Measurements from ENCODE around the gene FAM186B.
A peak's percentile ranks its signal among the peaks of the same experiment; 100 is the strongest.

FAM186B gene

GRCh38 chr12:49565406-49566265, 39.8 kb downstream of the FAM186B start:
- Histone ChIP-seq H3K27ac (no peak overlapping the region), H3K36me3 (peaks cover 55% of the 10 kb centered on the region), H3K9me3 (ENCODE audit: severe bottlenecking) (no peaks in the 10 kb centered on the region), H3K4me3 (ENCODE audit: low read depth, low read length) (no peak overlapping the region), H3K27me3 (ENCODE audit: insufficient read depth, low read depth, severe bottlenecking) (no peaks in the 10 kb centered on the region)
- TF ChIP-seq CTCF (IDR thresholded peaks at IDR 0.05; ENCODE audit: low read depth, low read length), result no peak
- DNase-seq, result peak; percentile 3

GRCh38 chr12:49564686-49565405, 40.6 kb downstream of the FAM186B start:
- Histone ChIP-seq H3K27ac (no peak overlapping the region), H3K9me3 (ENCODE audit: severe bottlenecking) (no peaks in the 10 kb centered on the region), H3K27me3 (ENCODE audit: insufficient read depth, low read depth, severe bottlenecking) (no peaks in the 10 kb centered on the region), H3K4me3 (ENCODE audit: low read depth, low read length) (no peak overlapping the region), H3K36me3 (peaks cover 62% of the 10 kb centered on the region)
- TF ChIP-seq CTCF (IDR thresholded peaks at IDR 0.05; ENCODE audit: low read depth, low read length), result no peak
- DNase-seq, result no peak

- H3K9me3 ChIP-seq (ENCODE audit: severe bottlenecking), result no peaks in the 10 kb centered on the region
- H3K4me3 ChIP-seq (ENCODE audit: low read depth, low read length), result no peak overlapping the region
- no peaks in the 10 kb centered on the region for H3K27me3 ChIP-seq (ENCODE audit: insufficient read depth, low read depth, severe bottlenecking)
- no peak for DNase-seq
- TF ChIP-seq CTCF (IDR thresholded peaks at IDR 0.05; ENCODE audit: low read depth, low read length), result no peak
- H3K36me3 ChIP-seq, result peaks cover 69% of the 10 kb centered on the region
- H3K27ac ChIP-seq, result no peak overlapping the region
These were observed 41.3 kb downstream of the FAM186B start for GRCh38 chr12:49563951-49564685.

DNA sequence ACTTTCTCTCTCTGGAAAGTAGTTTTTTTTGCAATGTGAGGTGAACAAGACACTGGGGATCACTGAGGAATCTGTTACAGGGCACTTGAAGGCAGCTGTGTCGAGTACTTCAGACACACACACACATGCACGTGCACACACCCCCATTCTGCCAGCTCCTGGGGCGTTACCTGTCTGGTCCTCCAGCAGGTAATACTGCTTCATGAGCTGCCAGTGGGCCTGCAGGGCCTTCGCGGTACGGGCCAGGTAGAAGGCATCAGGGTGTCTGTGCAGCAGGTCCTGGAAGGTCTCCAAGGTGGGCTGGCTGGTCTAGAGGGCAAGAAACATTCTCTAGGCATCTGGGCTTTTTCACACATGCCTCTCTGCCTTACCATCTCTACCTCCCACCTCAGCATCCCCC, 42.6 kb downstream of the FAM186B start:
- no peaks in the 10 kb centered on the region for H3K9me3 ChIP-seq (ENCODE audit: severe bottlenecking)
- H3K4me3 ChIP-seq (ENCODE audit: low read depth, low read length), result no peak overlapping the region
- DNase-seq, result no peak
- no peak for TF ChIP-seq CTCF (IDR thresholded peaks at IDR 0.05; ENCODE audit: low read depth, low read length)
- no peak overlapping the region for H3K27ac ChIP-seq
- H3K36me3 ChIP-seq, result peaks cover 78% of the 10 kb centered on the region
- no peaks in the 10 kb centered on the region for H3K27me3 ChIP-seq (ENCODE audit: insufficient read depth, low read depth, severe bottlenecking)

DNA sequence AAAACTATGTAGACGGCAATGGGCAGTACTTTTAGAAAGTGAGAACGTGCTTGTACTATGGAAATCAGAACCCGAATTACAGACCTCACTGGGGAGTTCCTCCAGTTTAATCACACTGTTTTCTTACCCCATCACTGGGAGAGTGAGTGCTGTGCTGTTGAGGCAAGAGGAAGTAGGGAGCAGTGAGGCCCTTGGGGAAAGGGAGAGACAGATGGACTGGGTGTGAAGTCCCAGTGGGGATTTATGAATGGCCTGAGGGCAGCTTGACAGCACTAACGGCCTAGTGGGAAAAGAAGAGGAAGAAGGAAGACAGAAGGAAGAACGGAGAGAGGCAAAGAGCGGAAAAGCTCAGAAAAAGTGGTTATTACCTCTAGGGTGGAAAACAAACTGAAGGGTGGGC, 43.2 kb downstream of the FAM186B start:
- no peak overlapping the region for H3K4me3 ChIP-seq (ENCODE audit: low read depth, low read length)
- H3K36me3 ChIP-seq, result peaks cover 83% of the 10 kb centered on the region
- no peaks in the 10 kb centered on the region for H3K27me3 ChIP-seq (ENCODE audit: insufficient read depth, low read depth, severe bottlenecking)
- no peak for DNase-seq
- no peaks in the 10 kb centered on the region for H3K9me3 ChIP-seq (ENCODE audit: severe bottlenecking)
- H3K27ac ChIP-seq, result no peak overlapping the region; the same call in 1 of the 2 replicates
- TF ChIP-seq CTCF (IDR thresholded peaks at IDR 0.05; ENCODE audit: low read depth, low read length), result no peak

Measured in WERI-Rb-1 (cell line).